ENCODE data around the gene MYOM1. TPM values are rescaled to one million over a fixed set of nuclear protein-coding genes. Genes with fewer than 3 reads are reported as not detected.

MYOM1 gene
- total and polyA plus RNA-seq, 2 donors from 2014 or later: 2.1 to 6.8 TPM

- Histone ChIP-seq H3K4me3 (ENCODE audit: low read length in 3 of 3) (no peak overlapping the region), H3K36me3 (ENCODE audit: control insufficient read depth in 2 of 3, insufficient read depth in 3 of 3, low read length in 3 of 3) (no peaks in the 10 kb centered on the region), H3K27ac (ENCODE audit: low read depth in 2 of 2, low read length in 2 of 2) (peak overlapping the region in 1 of 2 donors; percentile 89), H3K9ac (ENCODE audit: low read length in 3 of 3) (no peak overlapping the region), H3K27me3 (ENCODE audit: control insufficient read depth, insufficient read depth, low read length) (no peaks in the 10 kb centered on the region), H3K4me1 (ENCODE audit: control insufficient read depth in 2 of 3, insufficient read depth in 2 of 3, low read depth in 1 of 3, low read length in 3 of 3) (peaks cover 0 to 5% (median 3%) of the 10 kb centered on the region in 3 donors), H3K9me3 (ENCODE audit: control insufficient read depth in 2 of 3, insufficient read depth in 1 of 3, low read length in 3 of 3) (no peaks in the 10 kb centered on the region)
- no peak for DNase-seq
- TF ChIP-seq CTCF (IDR thresholded peaks at IDR 0.05; ENCODE audit: borderline replicate concordance, extremely low read depth, insufficient read depth): no peak
- intact Hi-C loops (cut with DNase I): no loop called here
- no peak for FAIRE-seq
Observed at GRCh38 chr18:3156325-3156640, 63.5 kb downstream of the MYOM1 start.

GRCh38 chr18:3154214-3154613 lies 65.6 kb downstream of the MYOM1 start:
- Histone ChIP-seq H3K36me3 (ENCODE audit: control insufficient read depth in 2 of 3, insufficient read depth in 3 of 3, low read length in 3 of 3) (no peaks in the 10 kb centered on the region), H3K9ac (ENCODE audit: low read length in 3 of 3) (no peak overlapping the region), H3K27ac (ENCODE audit: low read depth in 2 of 2, low read length in 2 of 2) (no peak overlapping the region), H3K4me3 (ENCODE audit: low read length in 3 of 3) (no peak overlapping the region), H3K4me1 (ENCODE audit: control insufficient read depth in 2 of 3, insufficient read depth in 2 of 3, low read depth in 1 of 3, low read length in 3 of 3) (peaks cover 0 to 5% (median 3%) of the 10 kb centered on the region in 3 donors), H3K27me3 (ENCODE audit: control insufficient read depth, insufficient read depth, low read length) (no peaks in the 10 kb centered on the region), H3K9me3 (ENCODE audit: control insufficient read depth in 2 of 3, insufficient read depth in 1 of 3, low read length in 3 of 3) (no peaks in the 10 kb centered on the region)
- TF ChIP-seq CTCF (IDR thresholded peaks at IDR 0.05; ENCODE audit: borderline replicate concordance, extremely low read depth, insufficient read depth): no peak
- FAIRE-seq (no peak), DNase-seq (no peak)
- intact Hi-C loops (cut with DNase I): loop anchor here (5.0 kb wide), 1 partner anchor 222 kb away; no protein-coding TSS in a partner anchor

- Histone ChIP-seq H3K27ac (ENCODE audit: low read depth in 2 of 2, low read length in 2 of 2) (no peak overlapping the region), H3K4me1 (ENCODE audit: control insufficient read depth in 2 of 3, insufficient read depth in 2 of 3, low read depth in 1 of 3, low read length in 3 of 3) (peaks cover 0 to 5% (median 3%) of the 10 kb centered on the region in 3 donors), H3K27me3 (ENCODE audit: control insufficient read depth, insufficient read depth, low read length) (no peaks in the 10 kb centered on the region), H3K9ac (ENCODE audit: low read length in 3 of 3) (no peak overlapping the region), H3K36me3 (ENCODE audit: control insufficient read depth in 2 of 3, insufficient read depth in 3 of 3, low read length in 3 of 3) (no peaks in the 10 kb centered on the region), H3K4me3 (ENCODE audit: low read length in 3 of 3) (no peak overlapping the region), H3K9me3 (ENCODE audit: control insufficient read depth in 2 of 3, insufficient read depth in 1 of 3, low read length in 3 of 3) (no peaks in the 10 kb centered on the region)
- no peak for TF ChIP-seq CTCF (IDR thresholded peaks at IDR 0.05; ENCODE audit: borderline replicate concordance, extremely low read depth, insufficient read depth)
- no peak for DNase-seq
- intact Hi-C loops (cut with DNase I): loop anchor here (5.0 kb wide), 1 partner anchor 221 kb away; no protein-coding TSS in a partner anchor
- no peak for FAIRE-seq
Observed at GRCh38 chr18:3153107-3153704, 66.6 kb downstream of the MYOM1 start.

- no peak for TF ChIP-seq CTCF (IDR thresholded peaks at IDR 0.05; ENCODE audit: borderline replicate concordance, extremely low read depth, insufficient read depth)
- no peak overlapping the region for H3K27ac ChIP-seq (ENCODE audit: low read depth in 2 of 2, low read length in 2 of 2)
Observed at GRCh38 chr18:3152294-3152693, 67.5 kb downstream of the MYOM1 start.

More at GRCh38 chr18:3152294-3152693, 67.5 kb downstream of the MYOM1 start:
- H3K9me3 ChIP-seq (ENCODE audit: control insufficient read depth in 2 of 3, insufficient read depth in 1 of 3, low read length in 3 of 3): no peaks in the 10 kb centered on the region
- H3K9ac ChIP-seq (ENCODE audit: low read length in 3 of 3): no peak overlapping the region
- no peak for DNase-seq
- FAIRE-seq: no peak
- H3K36me3 ChIP-seq (ENCODE audit: control insufficient read depth in 2 of 3, insufficient read depth in 3 of 3, low read length in 3 of 3): no peaks in the 10 kb centered on the region
- H3K4me1 ChIP-seq (ENCODE audit: control insufficient read depth in 2 of 3, insufficient read depth in 2 of 3, low read depth in 1 of 3, low read length in 3 of 3): peaks cover 0 to 5% (median 3%) of the 10 kb centered on the region in 3 donors
- no peaks in the 10 kb centered on the region for H3K27me3 ChIP-seq (ENCODE audit: control insufficient read depth, insufficient read depth, low read length)
- H3K4me3 ChIP-seq (ENCODE audit: low read length in 3 of 3): no peak overlapping the region
- intact Hi-C loops (cut with DNase I): loop anchor here (5.0 kb wide), 1 partner anchor 220 kb away; no protein-coding TSS in a partner anchor

All from kidney (tissue), 14 donors.